ENCODE results near the gene NFKB2. TPM values are rescaled to one million over a fixed set of nuclear protein-coding genes. Genes with fewer than 3 reads are reported as not detected.

The NFKB2 gene
- total RNA-seq, 1 experiment from 2014 or later = 27.6 TPM

DNA sequence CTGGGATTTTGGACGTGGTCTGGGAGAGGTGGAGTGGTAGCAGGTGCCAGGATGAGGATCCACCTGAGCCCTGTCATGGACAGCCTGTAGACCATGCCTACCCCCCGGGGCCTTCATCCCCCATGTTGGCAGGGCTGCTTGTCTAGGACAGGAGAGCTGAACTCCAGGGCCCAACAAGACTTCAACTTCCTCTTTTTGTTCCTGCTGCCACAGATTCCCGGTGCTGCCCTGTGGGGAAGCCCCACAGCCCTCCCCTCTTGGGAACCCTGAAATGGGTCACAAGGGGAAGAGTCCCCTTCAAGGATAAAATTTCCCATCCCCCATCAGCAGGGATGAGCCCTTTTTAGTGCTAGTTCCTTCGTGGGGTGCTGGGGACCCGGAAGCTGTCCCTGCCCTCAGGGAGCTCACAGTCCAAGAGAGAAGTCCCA, 38.1 kb downstream of the NFKB2 start (continued):
- TF ChIP-seq USF2 (CRISPR knock-in tag; IDR thresholded peaks at IDR 0.05) (no peak), ZNF263 (CRISPR knock-in tag; IDR thresholded peaks at IDR 0.05; ENCODE audit: low read depth) (no peak), PRRX2 (CRISPR knock-in tag; IDR thresholded peaks at IDR 0.05) (no peak), ATF6 (CRISPR knock-in tag; IDR thresholded peaks at IDR 0.05) (no peak), ETV6 (CRISPR knock-in tag; IDR thresholded peaks at IDR 0.05) (no peak), FOXJ3 (CRISPR knock-in tag; IDR thresholded peaks at IDR 0.05; ENCODE audit: borderline replicate concordance) (no peak), ZNF121 (CRISPR knock-in tag; IDR thresholded peaks at IDR 0.05) (no peak), NR3C1 (CRISPR knock-in tag; conservative IDR thresholded peaks at IDR 0.05; ENCODE audit: low read depth) (no peak), RORB (CRISPR knock-in tag; IDR thresholded peaks at IDR 0.05) (no peak), GTF2I (CRISPR knock-in tag; conservative IDR thresholded peaks at IDR 0.05) (no peak), NFATC4 (CRISPR knock-in tag; IDR thresholded peaks at IDR 0.05) (no peak)
- TF ChIP-seq, protein P1, sequence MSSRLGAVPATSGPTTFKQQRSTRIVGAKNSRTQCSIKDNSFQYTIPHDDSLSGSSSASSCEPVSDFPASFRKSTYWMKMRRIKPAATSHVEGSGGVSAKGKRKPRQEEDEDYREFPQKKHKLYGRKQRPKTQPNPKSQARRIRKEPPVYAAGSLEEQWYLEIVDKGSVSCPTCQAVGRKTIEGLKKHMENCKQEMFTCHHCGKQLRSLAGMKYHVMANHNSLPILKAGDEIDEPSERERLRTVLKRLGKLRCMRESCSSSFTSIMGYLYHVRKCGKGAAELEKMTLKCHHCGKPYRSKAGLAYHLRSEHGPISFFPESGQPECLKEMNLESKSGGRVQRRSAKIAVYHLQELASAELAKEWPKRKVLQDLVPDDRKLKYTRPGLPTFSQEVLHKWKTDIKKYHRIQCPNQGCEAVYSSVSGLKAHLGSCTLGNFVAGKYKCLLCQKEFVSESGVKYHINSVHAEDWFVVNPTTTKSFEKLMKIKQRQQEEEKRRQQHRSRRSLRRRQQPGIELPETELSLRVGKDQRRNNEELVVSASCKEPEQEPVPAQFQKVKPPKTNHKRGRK (CRISPR knock-in tag; IDR thresholded peaks at IDR 0.05; ENCODE audit: borderline replicate concordance) = no peak
- TF ChIP-seq, protein P2, sequence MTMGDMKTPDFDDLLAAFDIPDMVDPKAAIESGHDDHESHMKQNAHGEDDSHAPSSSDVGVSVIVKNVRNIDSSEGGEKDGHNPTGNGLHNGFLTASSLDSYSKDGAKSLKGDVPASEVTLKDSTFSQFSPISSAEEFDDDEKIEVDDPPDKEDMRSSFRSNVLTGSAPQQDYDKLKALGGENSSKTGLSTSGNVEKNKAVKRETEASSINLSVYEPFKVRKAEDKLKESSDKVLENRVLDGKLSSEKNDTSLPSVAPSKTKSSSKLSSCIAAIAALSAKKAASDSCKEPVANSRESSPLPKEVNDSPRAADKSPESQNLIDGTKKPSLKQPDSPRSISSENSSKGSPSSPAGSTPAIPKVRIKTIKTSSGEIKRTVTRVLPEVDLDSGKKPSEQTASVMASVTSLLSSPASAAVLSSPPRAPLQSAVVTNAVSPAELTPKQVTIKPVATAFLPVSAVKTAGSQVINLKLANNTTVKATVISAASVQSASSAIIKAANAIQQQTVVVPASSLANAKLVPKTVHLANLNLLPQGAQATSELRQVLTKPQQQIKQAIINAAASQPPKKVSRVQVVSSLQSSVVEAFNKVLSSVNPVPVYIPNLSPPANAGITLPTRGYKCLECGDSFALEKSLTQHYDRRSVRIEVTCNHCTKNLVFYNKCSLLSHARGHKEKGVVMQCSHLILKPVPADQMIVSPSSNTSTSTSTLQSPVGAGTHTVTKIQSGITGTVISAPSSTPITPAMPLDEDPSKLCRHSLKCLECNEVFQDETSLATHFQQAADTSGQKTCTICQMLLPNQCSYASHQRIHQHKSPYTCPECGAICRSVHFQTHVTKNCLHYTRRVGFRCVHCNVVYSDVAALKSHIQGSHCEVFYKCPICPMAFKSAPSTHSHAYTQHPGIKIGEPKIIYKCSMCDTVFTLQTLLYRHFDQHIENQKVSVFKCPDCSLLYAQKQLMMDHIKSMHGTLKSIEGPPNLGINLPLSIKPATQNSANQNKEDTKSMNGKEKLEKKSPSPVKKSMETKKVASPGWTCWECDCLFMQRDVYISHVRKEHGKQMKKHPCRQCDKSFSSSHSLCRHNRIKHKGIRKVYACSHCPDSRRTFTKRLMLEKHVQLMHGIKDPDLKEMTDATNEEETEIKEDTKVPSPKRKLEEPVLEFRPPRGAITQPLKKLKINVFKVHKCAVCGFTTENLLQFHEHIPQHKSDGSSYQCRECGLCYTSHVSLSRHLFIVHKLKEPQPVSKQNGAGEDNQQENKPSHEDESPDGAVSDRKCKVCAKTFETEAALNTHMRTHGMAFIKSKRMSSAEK (CRISPR knock-in tag; IDR thresholded peaks at IDR 0.05; ENCODE audit: borderline replicate concordance) = no peak
- TF ChIP-seq, protein P3, sequence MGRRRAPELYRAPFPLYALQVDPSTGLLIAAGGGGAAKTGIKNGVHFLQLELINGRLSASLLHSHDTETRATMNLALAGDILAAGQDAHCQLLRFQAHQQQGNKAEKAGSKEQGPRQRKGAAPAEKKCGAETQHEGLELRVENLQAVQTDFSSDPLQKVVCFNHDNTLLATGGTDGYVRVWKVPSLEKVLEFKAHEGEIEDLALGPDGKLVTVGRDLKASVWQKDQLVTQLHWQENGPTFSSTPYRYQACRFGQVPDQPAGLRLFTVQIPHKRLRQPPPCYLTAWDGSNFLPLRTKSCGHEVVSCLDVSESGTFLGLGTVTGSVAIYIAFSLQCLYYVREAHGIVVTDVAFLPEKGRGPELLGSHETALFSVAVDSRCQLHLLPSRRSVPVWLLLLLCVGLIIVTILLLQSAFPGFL (CRISPR knock-in tag; IDR thresholded peaks at IDR 0.05; ENCODE audit: borderline replicate concordance) = no peak

DNA sequence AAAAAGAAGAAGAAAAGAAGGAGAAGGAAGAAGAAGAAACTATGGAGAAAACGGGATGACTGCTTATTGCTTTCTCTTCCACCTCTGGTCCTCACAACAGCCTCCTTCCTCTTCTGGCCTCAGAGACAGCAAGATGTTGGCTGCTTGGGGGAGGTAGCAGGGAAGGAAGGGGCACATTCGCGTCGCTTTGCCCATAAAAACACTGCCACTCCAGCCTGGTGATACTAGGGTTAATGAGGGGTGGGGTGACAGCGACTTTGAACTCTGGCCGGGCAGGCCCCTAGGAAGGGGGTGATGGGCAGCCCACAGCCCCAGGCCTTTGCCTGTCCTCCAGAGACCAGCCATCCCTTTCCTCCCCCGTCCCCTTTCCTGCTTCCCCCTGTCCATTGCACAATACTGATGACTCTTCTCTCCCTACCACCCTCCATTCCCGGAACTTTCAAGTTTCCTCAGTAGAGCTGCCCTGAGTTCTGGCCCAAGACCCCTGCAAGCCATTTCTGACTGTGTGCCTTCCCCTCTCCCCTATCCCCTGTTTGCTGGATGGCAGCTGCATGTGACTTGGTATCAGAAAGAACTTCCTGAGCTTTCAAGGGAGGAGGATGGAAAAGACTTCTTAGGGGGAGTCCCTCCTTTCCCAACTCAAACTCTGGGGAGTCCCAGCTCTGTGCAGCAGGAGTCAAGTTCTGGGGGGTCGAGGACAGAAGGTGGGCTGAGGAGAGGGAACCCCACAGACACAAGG, 39.1 kb downstream of the NFKB2 start:
- no peak overlapping the region for H3K27ac Mint-ChIP-seq
- no peaks in the 10 kb centered on the region for H3K9me3 Mint-ChIP-seq
- ATAC-seq (no peak), DNase-seq (ENCODE audit: low spot score) (no peak)
- H3K4me1 Mint-ChIP-seq = peaks cover 18% of the 10 kb centered on the region
- POLR2A ChIA-PET = interaction anchor here (0.7 to 2.3 kb wide), 2 partner anchors 17 to 28 kb away, joined by 3 to 6 read pairs; partner anchors contain the start of gene C10orf95
- H3K27me3 Mint-ChIP-seq (ENCODE audit: low read depth) = peaks cover 56% of the 10 kb centered on the region
- CTCF ChIA-PET = interaction anchor here (0.9 to 2.8 kb wide), 7 partner anchors 16 to 265 kb away, joined by 4 to 13 read pairs (median 6); partner anchors contain the start of gene C10orf95
- peak overlapping the region; percentile 54 for H3K4me3 Mint-ChIP-seq
- H3K36me3 Mint-ChIP-seq = no peaks in the 10 kb centered on the region
- TF ChIP-seq RORB (CRISPR knock-in tag; IDR thresholded peaks at IDR 0.05) (no peak), IRF1 (CRISPR knock-in tag; IDR thresholded peaks at IDR 0.05) (no peak), NFYB (CRISPR knock-in tag; conservative IDR thresholded peaks at IDR 0.05; ENCODE audit: low read depth) (no peak), NR1H2 (CRISPR knock-in tag; IDR thresholded peaks at IDR 0.05) (no peak), RELA (CRISPR knock-in tag; IDR thresholded peaks at IDR 0.05; ENCODE audit: borderline replicate concordance) (no peak)
- TF ChIP-seq, protein P4, sequence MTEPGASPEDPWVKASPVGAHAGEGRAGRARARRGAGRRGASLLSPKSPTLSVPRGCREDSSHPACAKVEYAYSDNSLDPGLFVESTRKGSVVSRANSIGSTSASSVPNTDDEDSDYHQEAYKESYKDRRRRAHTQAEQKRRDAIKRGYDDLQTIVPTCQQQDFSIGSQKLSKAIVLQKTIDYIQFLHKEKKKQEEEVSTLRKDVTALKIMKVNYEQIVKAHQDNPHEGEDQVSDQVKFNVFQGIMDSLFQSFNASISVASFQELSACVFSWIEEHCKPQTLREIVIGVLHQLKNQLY (CRISPR knock-in tag; IDR thresholded peaks at IDR 0.05) = no peak
- TF ChIP-seq, protein P5, sequence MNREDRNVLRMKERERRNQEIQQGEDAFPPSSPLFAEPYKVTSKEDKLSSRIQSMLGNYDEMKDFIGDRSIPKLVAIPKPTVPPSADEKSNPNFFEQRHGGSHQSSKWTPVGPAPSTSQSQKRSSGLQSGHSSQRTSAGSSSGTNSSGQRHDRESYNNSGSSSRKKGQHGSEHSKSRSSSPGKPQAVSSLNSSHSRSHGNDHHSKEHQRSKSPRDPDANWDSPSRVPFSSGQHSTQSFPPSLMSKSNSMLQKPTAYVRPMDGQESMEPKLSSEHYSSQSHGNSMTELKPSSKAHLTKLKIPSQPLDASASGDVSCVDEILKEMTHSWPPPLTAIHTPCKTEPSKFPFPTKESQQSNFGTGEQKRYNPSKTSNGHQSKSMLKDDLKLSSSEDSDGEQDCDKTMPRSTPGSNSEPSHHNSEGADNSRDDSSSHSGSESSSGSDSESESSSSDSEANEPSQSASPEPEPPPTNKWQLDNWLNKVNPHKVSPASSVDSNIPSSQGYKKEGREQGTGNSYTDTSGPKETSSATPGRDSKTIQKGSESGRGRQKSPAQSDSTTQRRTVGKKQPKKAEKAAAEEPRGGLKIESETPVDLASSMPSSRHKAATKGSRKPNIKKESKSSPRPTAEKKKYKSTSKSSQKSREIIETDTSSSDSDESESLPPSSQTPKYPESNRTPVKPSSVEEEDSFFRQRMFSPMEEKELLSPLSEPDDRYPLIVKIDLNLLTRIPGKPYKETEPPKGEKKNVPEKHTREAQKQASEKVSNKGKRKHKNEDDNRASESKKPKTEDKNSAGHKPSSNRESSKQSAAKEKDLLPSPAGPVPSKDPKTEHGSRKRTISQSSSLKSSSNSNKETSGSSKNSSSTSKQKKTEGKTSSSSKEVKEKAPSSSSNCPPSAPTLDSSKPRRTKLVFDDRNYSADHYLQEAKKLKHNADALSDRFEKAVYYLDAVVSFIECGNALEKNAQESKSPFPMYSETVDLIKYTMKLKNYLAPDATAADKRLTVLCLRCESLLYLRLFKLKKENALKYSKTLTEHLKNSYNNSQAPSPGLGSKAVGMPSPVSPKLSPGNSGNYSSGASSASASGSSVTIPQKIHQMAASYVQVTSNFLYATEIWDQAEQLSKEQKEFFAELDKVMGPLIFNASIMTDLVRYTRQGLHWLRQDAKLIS (CRISPR knock-in tag; IDR thresholded peaks at IDR 0.05; ENCODE audit: borderline replicate concordance) = no peak

Data from WTC11 (cell line).